Natural killer cell treated with Interleukin-12 subunit alpha and Interleukin-12 subunit beta and Interleukin-15 and Interleukin-18, amount 100 ng/mL, for 72 hours (primary cell): Measurements from ENCODE around the gene P2RY6. TPM values are rescaled to one million over a fixed set of nuclear protein-coding genes. Genes with fewer than 3 reads are reported as not detected.
A peak's percentile ranks its signal among the peaks of the same experiment; 100 is the strongest.

Source experiments
- ATAC-seq, 2 donors: fragments of 150-1000 bp; cut with Tn5 transposase in 1 of 2; sonication (Bioruptor Pico), chemical (Tn5 transposase) in 1 of 2; 2 replicates each; pipeline ENCODE4 v1.10.0; 2021
- DNase-seq: peaks from one replicate; pipeline ENCODE4 v3.0.0; 2022; ENCODE audit warnings: low spot score
- H3K27ac Mint-ChIP-seq, 2 donors: 1 replicate in 1 of 2; 2 replicates in 1 of 2; pipeline ENCODE4 v1.8.0; 2022; ENCODE audit warnings: mixed read lengths in 2 of 2, mild to moderate bottlenecking in 1 of 2, moderate library complexity in 1 of 2
- H3K27me3 Mint-ChIP-seq, 2 donors: 1 replicate in 1 of 2; 2 replicates in 1 of 2; pipeline ENCODE4 v1.8.0; 2022; ENCODE audit warnings: mixed read lengths in 2 of 2
- H3K36me3 Mint-ChIP-seq: one replicate; pipeline ENCODE4 v1.8.0; 2022; ENCODE audit warnings: mixed read lengths
- H3K4me1 Mint-ChIP-seq, 2 donors: 1 replicate in 1 of 2; 2 replicates in 1 of 2; pipeline ENCODE4 v1.8.0; 2022; ENCODE audit warnings: low read depth in 2 of 2, mixed read lengths in 2 of 2, mild to moderate bottlenecking in 1 of 2
- H3K4me3 Mint-ChIP-seq: one replicate; pipeline ENCODE4 v1.8.0; 2022; ENCODE audit warnings: mixed read lengths
- H3K9me3 Mint-ChIP-seq: 2 replicates; pipeline ENCODE4 v1.8.0; 2022; ENCODE audit warnings: mixed read lengths
- total RNA-seq, 2 donors: library from RNA; stranded (reverse); gene quantifications; one replicate each; pipeline ENCODE4 v1.2.3, GENCODE V29; 2022

Gene P2RY6
- total RNA-seq, 2 donors from 2014 or later, result not detected

DNA sequence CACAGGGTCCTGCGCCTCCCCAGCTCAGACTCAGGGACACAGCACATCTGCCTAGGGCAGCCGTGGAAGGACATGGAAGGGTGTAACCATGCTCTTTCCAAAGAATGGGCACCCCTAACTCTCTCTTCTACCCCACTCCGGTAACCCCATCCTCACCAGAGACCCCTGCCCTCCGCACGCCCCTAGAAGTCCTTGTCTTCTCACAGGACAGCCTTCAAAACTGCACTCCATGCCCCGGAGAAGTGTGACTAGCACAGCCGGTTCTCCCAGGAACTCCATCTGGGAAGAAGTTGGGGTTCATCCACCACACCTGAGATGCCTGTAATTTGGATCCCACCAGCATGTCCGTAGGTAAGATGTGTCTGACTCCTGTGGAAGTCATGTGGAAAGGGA is 29.0 kb upstream of the P2RY6 start:
- no peaks in the 10 kb centered on the region for H3K9me3 Mint-ChIP-seq

DNA sequence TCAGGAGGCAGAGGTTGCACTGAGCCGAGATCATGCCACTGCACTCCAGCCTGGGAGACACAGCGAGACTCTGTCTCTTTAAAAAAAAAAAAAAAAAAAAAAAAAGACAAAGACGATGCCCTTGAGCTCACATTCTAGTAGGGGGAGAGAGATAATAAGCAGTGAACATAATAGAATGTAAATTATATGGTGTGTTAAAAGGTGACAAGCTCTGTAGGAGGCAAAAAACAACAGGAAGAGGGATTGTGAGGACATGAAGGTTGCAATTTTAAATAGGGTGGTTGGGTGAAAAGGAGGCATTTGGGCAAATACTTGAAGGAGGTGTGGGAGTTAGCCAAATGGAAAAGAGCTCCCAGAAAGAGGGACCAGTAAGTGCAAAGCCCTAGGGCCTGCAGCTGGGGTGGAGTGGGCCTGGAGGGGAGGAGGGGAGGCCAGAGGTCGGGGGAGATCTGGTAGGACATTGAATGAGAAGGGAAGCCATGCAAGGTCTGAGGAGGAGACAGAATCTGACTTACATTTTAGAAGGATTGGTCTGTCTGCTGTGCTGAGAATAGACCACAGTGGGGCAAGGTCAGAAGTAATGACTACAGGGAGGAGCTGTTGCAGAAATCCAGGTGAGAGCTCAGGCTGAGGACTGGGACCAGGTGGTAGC is 27.4 kb upstream of the P2RY6 start:
- Mint-ChIP-seq H3K27me3 (peaks cover 0 to 5% of the 10 kb centered on the region in 2 donors), H3K9me3 (no peaks in the 10 kb centered on the region), H3K4me3 (no peak overlapping the region), H3K27ac (no peak overlapping the region), H3K36me3 (no peaks in the 10 kb centered on the region), H3K4me1 (peaks cover 0 to 3% of the 10 kb centered on the region in 2 donors)
- ATAC-seq, result no peak
- peak; percentile 18 for DNase-seq

More for the DNA sequence above, 29.0 kb upstream of the P2RY6 start:
- no peak overlapping the region for H3K27ac Mint-ChIP-seq
- no peak overlapping the region for H3K4me3 Mint-ChIP-seq
- peaks cover 0 to 3% of the 10 kb centered on the region in 2 donors for H3K4me1 Mint-ChIP-seq
- no peaks in the 10 kb centered on the region for H3K36me3 Mint-ChIP-seq
- DNase-seq (peak; percentile 32), ATAC-seq (no peak)
- H3K27me3 Mint-ChIP-seq, result peaks cover 0 to 5% of the 10 kb centered on the region in 2 donors

DNA sequence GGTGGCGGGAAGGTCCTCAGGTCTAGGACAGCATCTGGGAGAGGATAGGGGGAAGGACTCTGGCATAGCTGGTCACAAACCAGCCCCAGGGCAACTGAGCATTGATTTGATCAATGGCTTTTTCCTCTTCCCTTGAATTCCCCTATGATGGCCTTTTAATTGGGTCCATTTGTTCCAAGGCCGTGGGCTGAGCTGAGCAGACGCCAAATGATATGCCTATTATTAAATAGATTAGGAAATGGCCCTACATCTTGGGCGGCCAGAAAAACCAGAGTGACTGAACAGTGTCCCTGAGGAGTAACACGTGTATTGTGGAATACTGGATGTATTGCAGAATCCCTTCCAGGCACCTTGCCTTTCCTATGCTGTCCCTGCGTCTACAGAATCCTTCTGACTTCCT is 26.7 kb upstream of the P2RY6 start:
- DNase-seq (peak; percentile 22), ATAC-seq (no peak)
- H3K27ac Mint-ChIP-seq, result no peak overlapping the region
- no peaks in the 10 kb centered on the region for H3K36me3 Mint-ChIP-seq
- H3K27me3 Mint-ChIP-seq, result peaks cover 0 to 5% of the 10 kb centered on the region in 2 donors
- H3K4me1 Mint-ChIP-seq, result peaks cover 0 to 3% of the 10 kb centered on the region in 2 donors
- H3K9me3 Mint-ChIP-seq, result no peaks in the 10 kb centered on the region
- H3K4me3 Mint-ChIP-seq, result no peak overlapping the region

DNA sequence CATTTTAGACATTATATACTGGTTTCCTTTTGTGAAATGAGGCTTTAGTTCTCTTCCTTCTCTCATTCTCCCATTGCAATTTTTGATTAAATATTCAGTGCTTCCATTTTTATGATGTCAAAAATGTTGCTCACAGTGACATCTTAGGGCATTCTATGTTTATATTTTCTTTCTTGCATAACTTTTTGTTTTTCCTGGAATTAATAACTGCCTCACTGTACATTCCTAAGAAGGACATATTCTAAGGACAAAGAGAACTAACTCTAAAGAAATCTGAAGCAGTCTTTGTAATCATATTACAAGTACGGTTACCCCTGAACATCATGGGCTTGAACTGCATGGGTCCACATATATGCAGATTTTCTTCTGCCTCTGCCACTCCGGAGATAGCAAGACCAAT is 25.8 kb upstream of the P2RY6 start:
- H3K27ac Mint-ChIP-seq, result no peak overlapping the region
- no peaks in the 10 kb centered on the region for H3K9me3 Mint-ChIP-seq
- H3K4me3 Mint-ChIP-seq, result no peak overlapping the region
- ATAC-seq (no peak), DNase-seq (no peak)
- peaks cover 0 to 3% of the 10 kb centered on the region in 2 donors for H3K4me1 Mint-ChIP-seq
- peaks cover 0 to 5% of the 10 kb centered on the region in 2 donors for H3K27me3 Mint-ChIP-seq
- H3K36me3 Mint-ChIP-seq, result no peaks in the 10 kb centered on the region

DNA sequence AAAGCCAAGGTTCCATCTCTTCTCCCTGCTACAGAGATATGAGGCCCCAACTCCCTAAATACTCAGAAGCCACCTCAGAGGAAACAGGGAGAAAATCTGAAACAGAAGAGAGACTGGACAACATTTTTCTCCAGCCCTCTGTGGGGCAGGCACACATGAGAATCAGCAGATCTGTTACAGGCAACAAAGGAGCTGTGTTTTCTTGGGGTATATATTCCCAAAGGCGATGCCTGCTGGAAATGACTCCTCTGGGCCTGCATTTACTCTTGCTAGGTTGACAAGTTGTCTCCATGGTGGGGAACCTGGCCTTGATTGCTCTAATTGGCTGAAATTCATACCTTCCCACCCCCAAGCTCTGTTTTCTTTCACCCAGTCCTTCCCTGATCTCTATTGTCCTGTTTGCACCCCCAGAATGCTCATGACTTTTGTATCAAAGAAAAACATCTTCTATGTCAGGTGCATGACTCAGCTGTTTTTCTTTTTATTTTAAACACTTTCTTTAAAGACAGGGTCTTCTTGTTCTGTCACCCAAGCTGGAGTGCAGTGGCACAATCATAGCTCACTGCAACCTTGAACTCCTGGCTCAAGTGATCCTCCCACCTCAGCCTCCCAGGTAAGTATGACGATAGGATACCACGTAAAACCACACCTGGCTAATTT is 23.5 kb upstream of the P2RY6 start:
- Mint-ChIP-seq H3K36me3 (no peaks in the 10 kb centered on the region), H3K4me1 (no peaks in the 10 kb centered on the region), H3K27ac (no peak overlapping the region), H3K9me3 (no peaks in the 10 kb centered on the region), H3K4me3 (no peak overlapping the region), H3K27me3 (peaks cover 0 to 2% of the 10 kb centered on the region in 2 donors)
- no peak for DNase-seq
- ATAC-seq, result no peak

GRCh38 chr11:73249304-73249703 is 22.8 kb upstream of the P2RY6 start:
- DNase-seq (no peak), ATAC-seq (peak; percentile 41 to 55)
- Mint-ChIP-seq H3K4me1 (no peaks in the 10 kb centered on the region), H3K4me3 (no peak overlapping the region), H3K9me3 (no peaks in the 10 kb centered on the region), H3K27ac (no peak overlapping the region), H3K27me3 (peaks cover 0 to 2% of the 10 kb centered on the region in 2 donors), H3K36me3 (no peaks in the 10 kb centered on the region)

GRCh38 chr11:73249853-73250783 is 22.0 kb upstream of the P2RY6 start:
- Mint-ChIP-seq H3K4me3 (no peak overlapping the region), H3K9me3 (no peaks in the 10 kb centered on the region), H3K27me3 (peaks cover 0 to under 1% of the 10 kb centered on the region in 2 donors), H3K36me3 (no peaks in the 10 kb centered on the region), H3K27ac (no peak overlapping the region), H3K4me1 (no peaks in the 10 kb centered on the region)
- no peak for DNase-seq
- peak in 1 of 2 donors; percentile 43 for ATAC-seq

DNA sequence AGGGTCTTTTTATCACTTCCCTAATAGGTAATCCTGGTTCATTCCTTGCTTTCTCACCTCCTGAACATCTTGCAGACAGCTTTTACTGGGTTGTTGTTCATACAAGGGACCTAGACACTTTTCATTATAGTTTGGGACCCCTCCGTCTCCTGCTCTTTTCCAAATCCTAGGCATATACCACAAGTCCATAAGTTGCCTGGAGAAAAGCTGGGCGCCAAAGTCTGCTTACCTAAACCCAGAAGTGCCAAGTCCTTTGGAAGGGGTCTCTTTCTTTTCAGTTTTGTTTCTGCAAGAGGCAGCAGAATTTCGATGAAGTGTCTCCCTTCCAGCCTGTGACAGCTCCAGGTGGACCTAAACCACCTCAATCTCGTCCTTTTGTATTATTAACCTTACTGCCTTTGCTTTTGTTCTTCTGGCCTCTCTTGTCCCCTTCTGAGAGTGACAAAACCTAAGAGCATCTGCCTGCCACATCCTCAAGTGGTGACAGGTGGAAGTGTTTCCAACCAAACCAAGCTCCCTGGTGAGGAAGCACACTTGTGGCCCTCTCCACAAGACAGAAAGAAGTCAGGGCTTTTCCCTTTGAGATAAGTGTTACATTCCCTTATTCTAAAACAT is 19.5 kb upstream of the P2RY6 start:
- ATAC-seq (no peak), DNase-seq (no peak)
- Mint-ChIP-seq H3K27me3 (no peaks in the 10 kb centered on the region), H3K4me3 (no peak overlapping the region), H3K27ac (no peak overlapping the region), H3K4me1 (no peaks in the 10 kb centered on the region), H3K9me3 (no peaks in the 10 kb centered on the region), H3K36me3 (no peaks in the 10 kb centered on the region)

- no peaks in the 10 kb centered on the region for H3K9me3 Mint-ChIP-seq
- H3K4me1 Mint-ChIP-seq, result no peaks in the 10 kb centered on the region
- H3K36me3 Mint-ChIP-seq, result no peaks in the 10 kb centered on the region
- no peak overlapping the region for H3K27ac Mint-ChIP-seq
- no peak overlapping the region for H3K4me3 Mint-ChIP-seq
- ATAC-seq (peak in 1 of 2 donors; percentile 13), DNase-seq (no peak)
- H3K27me3 Mint-ChIP-seq, result peaks cover 2 to 4% of the 10 kb centered on the region in 2 donors
These were observed 14.6 kb upstream of the P2RY6 start for GRCh38 chr11:73257342-73258103.

DNA sequence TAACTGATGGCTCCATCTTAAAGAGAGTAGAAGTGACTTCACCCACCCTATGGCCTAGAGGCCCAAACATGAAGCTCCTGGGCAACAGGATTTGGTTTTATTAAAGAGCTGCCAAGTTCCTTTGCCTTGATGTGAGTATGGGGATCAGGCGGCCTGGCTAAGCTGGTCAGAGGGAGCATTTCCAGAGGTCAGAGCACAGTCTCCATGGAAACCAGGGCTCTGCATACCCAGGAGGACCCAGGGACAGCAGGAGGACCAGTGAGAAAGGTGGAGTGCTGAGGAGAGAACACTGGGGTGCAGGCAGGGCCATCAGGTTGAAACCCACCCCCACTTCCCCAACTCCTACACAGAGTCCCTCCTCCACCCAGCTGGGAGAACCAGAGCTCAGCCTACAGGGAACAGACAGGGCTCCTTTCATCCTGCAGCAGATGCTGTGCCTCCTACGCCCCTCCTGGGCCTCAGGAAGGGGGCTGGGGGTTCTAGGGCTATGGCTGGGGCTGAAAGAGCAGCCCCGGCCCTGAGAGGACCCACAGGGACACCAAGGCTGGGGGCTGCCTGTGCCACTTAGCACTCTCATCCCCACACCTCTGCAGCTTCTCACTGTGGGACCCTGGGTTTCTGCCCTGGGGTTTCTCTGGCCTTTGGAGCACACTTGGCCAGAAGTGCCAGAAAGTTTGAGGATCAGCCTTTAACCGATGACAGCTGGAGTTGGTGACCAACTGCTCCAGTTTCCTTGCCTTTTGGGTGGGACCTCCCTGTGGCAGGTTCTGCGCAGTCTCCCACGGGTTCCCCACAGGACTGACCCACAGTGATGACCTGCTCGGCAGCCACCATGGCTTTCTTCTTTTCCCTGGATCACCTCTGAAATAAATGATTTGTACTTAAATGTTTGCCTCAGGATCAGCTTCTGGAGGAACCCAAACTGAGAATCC is 13.8 kb upstream of the P2RY6 start:
- no peaks in the 10 kb centered on the region for H3K9me3 Mint-ChIP-seq
- H3K4me3 Mint-ChIP-seq, result no peak overlapping the region
- DNase-seq, result no peak
- no peaks in the 10 kb centered on the region for H3K4me1 Mint-ChIP-seq
- ATAC-seq, result peak; percentile 20 to 24
- H3K36me3 Mint-ChIP-seq, result no peaks in the 10 kb centered on the region
- no peak overlapping the region for H3K27ac Mint-ChIP-seq
- peaks cover 9 to 11% of the 10 kb centered on the region in 2 donors for H3K27me3 Mint-ChIP-seq

GRCh38 chr11:73259406-73260126 is 12.6 kb upstream of the P2RY6 start:
- ATAC-seq, result no peak
- H3K27ac Mint-ChIP-seq, result no peak overlapping the region
- no peaks in the 10 kb centered on the region for H3K9me3 Mint-ChIP-seq
- no peak for DNase-seq
- no peaks in the 10 kb centered on the region for H3K36me3 Mint-ChIP-seq
- no peak overlapping the region for H3K4me3 Mint-ChIP-seq
- H3K4me1 Mint-ChIP-seq, result no peaks in the 10 kb centered on the region
- peaks cover 11 to 14% of the 10 kb centered on the region in 2 donors for H3K27me3 Mint-ChIP-seq

GRCh38 chr11:73260127-73260457 is 12.0 kb upstream of the P2RY6 start:
- Mint-ChIP-seq H3K9me3 (no peaks in the 10 kb centered on the region), H3K4me3 (no peak overlapping the region), H3K27me3 (peaks cover 16 to 19% of the 10 kb centered on the region in 2 donors), H3K36me3 (no peaks in the 10 kb centered on the region), H3K27ac (no peak overlapping the region), H3K4me1 (peaks cover 0 to 3% of the 10 kb centered on the region in 2 donors)
- DNase-seq (no peak), ATAC-seq (no peak)
